Measurements from ENCODE around the gene ETNK2. TPM values are rescaled to one million over a fixed set of nuclear protein-coding genes. Genes with fewer than 3 reads are reported as not detected.
A peak's percentile ranks its signal among the peaks of the same experiment; 100 is the strongest.

Gene ETNK2
- total and polyA plus RNA-seq, 4 donors: 10.1 to 18.0 (median 14.4) TPM

GRCh38 chr1:204114606-204115005 lies 37.2 kb downstream of the ETNK2 start:
- Histone ChIP-seq H3K4me3 (ENCODE audit: low read length in 2 of 2) (no peak overlapping the region), H3K36me3 (ENCODE audit: control insufficient read depth in 1 of 2, insufficient read depth in 2 of 2, low read length in 1 of 2) (no peaks in the 10 kb centered on the region), H3K27me3 (ENCODE audit: control insufficient read depth in 1 of 2, insufficient read depth in 2 of 2, low read length in 1 of 2) (no peaks in the 10 kb centered on the region), H3K4me1 (ENCODE audit: control insufficient read depth in 1 of 2, insufficient read depth in 2 of 2, low read length in 2 of 2) (no peaks in the 10 kb centered on the region), H3K27ac (ENCODE audit: low read depth in 1 of 2, low read length in 2 of 2) (no peak overlapping the region), H3K9me3 (ENCODE audit: control insufficient read depth, low read length) (no peaks in the 10 kb centered on the region)
- DNase-seq: peak in 1 of 2 donors; percentile 55
- 92 to 93% methylated on average over 4 of the region's 4 CpGs for WGBS, 2 donors
- intact Hi-C loops (cut with DNase I): no loop called here
- ATAC-seq (ENCODE audit: low FRiP score): no peak

GRCh38 chr1:204113896-204114295 lies 37.9 kb downstream of the ETNK2 start:
- ATAC-seq (ENCODE audit: low FRiP score) (no peak), DNase-seq (peak in 1 of 2 donors; percentile 33)
- Histone ChIP-seq H3K27me3 (ENCODE audit: control insufficient read depth in 1 of 2, insufficient read depth in 2 of 2, low read length in 1 of 2) (no peaks in the 10 kb centered on the region), H3K36me3 (ENCODE audit: control insufficient read depth in 1 of 2, insufficient read depth in 2 of 2, low read length in 1 of 2) (no peaks in the 10 kb centered on the region), H3K4me1 (ENCODE audit: control insufficient read depth in 1 of 2, insufficient read depth in 2 of 2, low read length in 2 of 2) (no peaks in the 10 kb centered on the region), H3K27ac (ENCODE audit: low read depth in 1 of 2, low read length in 2 of 2) (no peak overlapping the region), H3K9me3 (ENCODE audit: control insufficient read depth, low read length) (no peaks in the 10 kb centered on the region), H3K4me3 (ENCODE audit: low read length in 2 of 2) (no peak overlapping the region)
- WGBS, 2 donors: 46 to 75% methylated on average over 1 of the region's 1 CpG
- intact Hi-C loops (cut with DNase I): no loop called here

DNA sequence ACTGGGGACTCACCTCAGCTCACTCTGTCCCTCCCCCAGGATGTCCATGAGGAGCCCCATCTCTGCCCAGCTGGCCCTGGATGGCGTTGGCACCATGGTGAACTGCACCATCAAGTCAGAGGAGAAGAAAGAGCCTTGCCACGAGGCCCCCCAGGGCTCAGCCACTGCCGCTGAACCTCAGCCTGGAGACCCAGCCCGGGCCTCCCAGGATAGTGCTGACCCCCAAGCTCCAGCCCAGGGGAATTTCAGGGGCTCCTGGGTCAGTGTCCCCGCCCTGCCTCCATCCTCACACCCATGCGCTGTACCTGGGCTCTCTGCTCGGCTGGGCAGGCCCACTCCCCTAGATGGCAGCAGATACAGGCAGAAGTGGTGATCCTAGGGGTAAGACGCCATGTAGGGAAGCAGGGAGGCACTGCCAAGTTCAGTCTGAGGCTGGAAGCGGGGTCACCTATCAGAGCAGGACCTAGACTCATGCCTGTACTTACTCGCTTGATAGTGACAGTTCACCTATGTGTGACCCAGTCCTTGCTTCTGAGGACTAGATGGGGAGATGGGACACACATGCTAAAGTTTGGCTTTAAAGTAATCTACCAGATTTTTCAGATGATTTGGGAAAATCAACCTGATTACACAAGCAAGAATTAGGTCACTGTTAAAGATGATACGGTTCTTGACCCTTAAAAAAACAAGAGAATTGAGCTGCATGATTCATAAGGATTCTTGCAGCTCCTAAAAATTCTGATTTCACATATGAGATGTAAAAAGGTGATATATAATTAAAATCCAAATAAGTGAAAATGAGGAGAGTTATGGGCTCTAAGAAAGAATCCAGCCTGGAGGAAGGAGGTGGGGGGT lies 38.7 kb downstream of the ETNK2 start:
- ATAC-seq (ENCODE audit: low FRiP score): no peak
- H3K27me3 ChIP-seq (ENCODE audit: control insufficient read depth in 1 of 2, insufficient read depth in 2 of 2, low read length in 1 of 2): no peaks in the 10 kb centered on the region
- no peak overlapping the region for H3K27ac ChIP-seq (ENCODE audit: low read depth in 1 of 2, low read length in 2 of 2)
- no peak overlapping the region for H3K4me3 ChIP-seq (ENCODE audit: low read length in 2 of 2)
- H3K4me1 ChIP-seq (ENCODE audit: control insufficient read depth in 1 of 2, insufficient read depth in 2 of 2, low read length in 2 of 2): no peaks in the 10 kb centered on the region
- 81 to 82% methylated on average over 11 of the region's 11 CpGs for WGBS, 2 donors
- no peaks in the 10 kb centered on the region for H3K9me3 ChIP-seq (ENCODE audit: control insufficient read depth, low read length)
- H3K36me3 ChIP-seq (ENCODE audit: control insufficient read depth in 1 of 2, insufficient read depth in 2 of 2, low read length in 1 of 2): no peaks in the 10 kb centered on the region
- intact Hi-C loops (cut with DNase I): no loop called here
- DNase-seq: no peak

DNA sequence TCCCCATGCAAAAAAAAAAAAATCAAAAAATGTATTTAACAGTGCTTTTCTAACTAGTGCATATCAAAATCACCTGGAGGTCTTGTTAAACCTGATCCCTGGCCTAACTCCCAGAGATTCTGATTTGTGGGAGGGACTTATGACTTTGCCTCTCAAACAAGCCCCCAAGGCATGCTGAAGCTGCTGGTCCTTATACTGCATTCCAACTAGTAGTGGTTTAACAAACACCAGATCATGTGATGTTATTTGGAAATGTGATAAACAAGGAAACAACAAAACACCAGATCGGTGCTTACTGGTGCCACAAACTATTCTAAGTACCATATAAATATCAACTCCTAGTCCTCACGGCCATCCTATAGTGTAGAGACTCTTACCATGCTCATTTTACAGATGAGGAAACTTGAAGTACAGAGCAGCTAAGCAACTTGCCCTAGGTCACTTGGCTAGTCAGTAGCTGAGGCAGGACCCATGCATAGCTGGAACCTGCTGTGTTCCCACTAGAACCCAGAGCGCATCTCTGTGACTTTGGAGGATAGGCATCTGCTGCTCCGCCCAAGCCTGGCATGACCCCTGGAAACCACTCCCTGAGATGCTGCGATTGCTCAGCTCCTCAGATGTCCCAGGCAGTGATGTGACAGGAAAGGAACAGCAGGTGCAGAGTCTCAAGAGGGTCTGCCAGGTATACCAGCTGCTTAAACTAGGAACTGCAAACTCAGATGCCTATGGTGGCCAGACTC lies 40.8 kb downstream of the ETNK2 start:
- no peak overlapping the region for H3K4me3 ChIP-seq (ENCODE audit: low read length in 2 of 2)
- H3K36me3 ChIP-seq (ENCODE audit: control insufficient read depth in 1 of 2, insufficient read depth in 2 of 2, low read length in 1 of 2): no peaks in the 10 kb centered on the region
- ATAC-seq (ENCODE audit: low FRiP score) (no peak), DNase-seq (peak in 1 of 2 donors; percentile 34)
- H3K27ac ChIP-seq (ENCODE audit: low read depth in 1 of 2, low read length in 2 of 2): no peak overlapping the region
- 90 to 91% methylated on average over 5 of the region's 5 CpGs for WGBS, 2 donors
- no peaks in the 10 kb centered on the region for H3K9me3 ChIP-seq (ENCODE audit: control insufficient read depth, low read length)
- no peaks in the 10 kb centered on the region for H3K4me1 ChIP-seq (ENCODE audit: control insufficient read depth in 1 of 2, insufficient read depth in 2 of 2, low read length in 2 of 2)
- intact Hi-C loops (cut with DNase I): no loop called here
- no peaks in the 10 kb centered on the region for H3K27me3 ChIP-seq (ENCODE audit: control insufficient read depth in 1 of 2, insufficient read depth in 2 of 2, low read length in 1 of 2)

- H3K4me1 ChIP-seq (ENCODE audit: control insufficient read depth in 1 of 2, insufficient read depth in 2 of 2, low read length in 2 of 2): no peaks in the 10 kb centered on the region
- ATAC-seq (ENCODE audit: low FRiP score) (no peak), DNase-seq (peak in 1 of 2 donors; percentile 49)
- no peaks in the 10 kb centered on the region for H3K27me3 ChIP-seq (ENCODE audit: control insufficient read depth in 1 of 2, insufficient read depth in 2 of 2, low read length in 1 of 2)
- H3K36me3 ChIP-seq (ENCODE audit: control insufficient read depth in 1 of 2, insufficient read depth in 2 of 2, low read length in 1 of 2): no peaks in the 10 kb centered on the region
- no peak overlapping the region for H3K27ac ChIP-seq (ENCODE audit: low read depth in 1 of 2, low read length in 2 of 2)
- 55 to 61% methylated on average over 21 of the region's 21 CpGs for WGBS, 2 donors
- intact Hi-C loops (cut with DNase I): no loop called here
- H3K9me3 ChIP-seq (ENCODE audit: control insufficient read depth, low read length): no peaks in the 10 kb centered on the region
- no peak overlapping the region for H3K4me3 ChIP-seq (ENCODE audit: low read length in 2 of 2)
Measured at GRCh38 chr1:204108312-204109141, 43.3 kb downstream of the ETNK2 start.

- Histone ChIP-seq H3K4me1 (ENCODE audit: control insufficient read depth in 1 of 2, insufficient read depth in 2 of 2, low read length in 2 of 2) (no peaks in the 10 kb centered on the region), H3K27ac (ENCODE audit: low read depth in 1 of 2, low read length in 2 of 2) (no peak overlapping the region), H3K27me3 (ENCODE audit: control insufficient read depth in 1 of 2, insufficient read depth in 2 of 2, low read length in 1 of 2) (no peaks in the 10 kb centered on the region), H3K36me3 (ENCODE audit: control insufficient read depth in 1 of 2, insufficient read depth in 2 of 2, low read length in 1 of 2) (no peaks in the 10 kb centered on the region), H3K9me3 (ENCODE audit: control insufficient read depth, low read length) (no peaks in the 10 kb centered on the region), H3K4me3 (ENCODE audit: low read length in 2 of 2) (no peak overlapping the region)
- DNase-seq: peak in 1 of 2 donors; percentile 25
- intact Hi-C loops (cut with DNase I): no loop called here
- no peak for ATAC-seq (ENCODE audit: low FRiP score)
- WGBS, 2 donors: 74 to 80% methylated on average over 2 of the region's 2 CpGs
Measured at GRCh38 chr1:204107892-204108291, 44.0 kb downstream of the ETNK2 start.

DNA sequence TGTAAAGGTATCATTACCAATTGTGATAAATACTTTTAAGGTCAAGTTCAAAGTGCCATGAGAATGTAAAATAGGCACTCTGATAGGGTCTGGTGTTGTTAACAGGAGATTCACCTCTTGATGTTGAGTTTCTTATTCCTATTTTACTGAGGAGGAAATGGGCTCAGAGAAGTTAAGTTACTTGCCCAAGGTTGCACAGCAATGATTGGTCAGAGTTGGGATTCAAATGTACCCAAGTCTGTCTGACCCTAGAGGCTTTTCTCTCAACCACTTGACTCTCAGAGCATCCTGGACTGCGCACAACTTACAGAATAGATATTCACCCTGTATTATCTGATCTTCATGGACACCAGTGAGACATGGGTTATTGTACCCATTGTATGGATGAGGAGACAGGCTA lies 45.0 kb downstream of the ETNK2 start:
- H3K27ac ChIP-seq (ENCODE audit: low read depth in 1 of 2, low read length in 2 of 2): no peak overlapping the region

GRCh38 chr1:204105131-204105515 lies 46.7 kb downstream of the ETNK2 start:
- 93 to 94% methylated on average over 6 of the region's 6 CpGs for WGBS, 2 donors
- Histone ChIP-seq H3K9me3 (ENCODE audit: control insufficient read depth, low read length) (no peaks in the 10 kb centered on the region), H3K27me3 (ENCODE audit: control insufficient read depth in 1 of 2, insufficient read depth in 2 of 2, low read length in 1 of 2) (no peaks in the 10 kb centered on the region), H3K27ac (ENCODE audit: low read depth in 1 of 2, low read length in 2 of 2) (no peak overlapping the region), H3K4me1 (ENCODE audit: control insufficient read depth in 1 of 2, insufficient read depth in 2 of 2, low read length in 2 of 2) (no peaks in the 10 kb centered on the region), H3K36me3 (ENCODE audit: control insufficient read depth in 1 of 2, insufficient read depth in 2 of 2, low read length in 1 of 2) (no peaks in the 10 kb centered on the region), H3K4me3 (ENCODE audit: low read length in 2 of 2) (no peak overlapping the region)
- ATAC-seq (ENCODE audit: low FRiP score) (peak; percentile 17), DNase-seq (no peak)
- intact Hi-C loops (cut with DNase I): no loop called here

More for the DNA sequence above, 45.0 kb downstream of the ETNK2 start:
- no peaks in the 10 kb centered on the region for H3K9me3 ChIP-seq (ENCODE audit: control insufficient read depth, low read length)
- intact Hi-C loops (cut with DNase I): no loop called here
- no peak for DNase-seq
- no peak for ATAC-seq (ENCODE audit: low FRiP score)
- H3K4me3 ChIP-seq (ENCODE audit: low read length in 2 of 2): no peak overlapping the region
- 99 to 100% methylated on average over 1 of the region's 1 CpG for WGBS, 2 donors
- H3K27me3 ChIP-seq (ENCODE audit: control insufficient read depth in 1 of 2, insufficient read depth in 2 of 2, low read length in 1 of 2): no peaks in the 10 kb centered on the region
- H3K36me3 ChIP-seq (ENCODE audit: control insufficient read depth in 1 of 2, insufficient read depth in 2 of 2, low read length in 1 of 2): no peaks in the 10 kb centered on the region
- H3K4me1 ChIP-seq (ENCODE audit: control insufficient read depth in 1 of 2, insufficient read depth in 2 of 2, low read length in 2 of 2): no peaks in the 10 kb centered on the region
